Activated CD8-positive, alpha-beta memory T cell treated with anti-CD3 and anti-CD28 coated beads, Interleukin-2, amount 50 U/mL, for 4 hours (primary cell): ENCODE data around the gene TBC1D22A.

ENCODE experiments used
- DNase-seq: peaks from one replicate; pipeline ENCODE4 v3.0.0-alpha.2; 2020

The TBC1D22A gene

GRCh38 chr22:46964773-46965550 lies 202.5 kb downstream of the TBC1D22A start:
- DNase-seq = no peak

GRCh38 chr22:46965555-46966494 lies 203.4 kb downstream of the TBC1D22A start:
- DNase-seq = no peak

GRCh38 chr22:46966495-46966845 lies 204.0 kb downstream of the TBC1D22A start:
- no peak for DNase-seq

- DNase-seq = no peak
Observed at GRCh38 chr22:46966846-46967245, 204.4 kb downstream of the TBC1D22A start.

DNA sequence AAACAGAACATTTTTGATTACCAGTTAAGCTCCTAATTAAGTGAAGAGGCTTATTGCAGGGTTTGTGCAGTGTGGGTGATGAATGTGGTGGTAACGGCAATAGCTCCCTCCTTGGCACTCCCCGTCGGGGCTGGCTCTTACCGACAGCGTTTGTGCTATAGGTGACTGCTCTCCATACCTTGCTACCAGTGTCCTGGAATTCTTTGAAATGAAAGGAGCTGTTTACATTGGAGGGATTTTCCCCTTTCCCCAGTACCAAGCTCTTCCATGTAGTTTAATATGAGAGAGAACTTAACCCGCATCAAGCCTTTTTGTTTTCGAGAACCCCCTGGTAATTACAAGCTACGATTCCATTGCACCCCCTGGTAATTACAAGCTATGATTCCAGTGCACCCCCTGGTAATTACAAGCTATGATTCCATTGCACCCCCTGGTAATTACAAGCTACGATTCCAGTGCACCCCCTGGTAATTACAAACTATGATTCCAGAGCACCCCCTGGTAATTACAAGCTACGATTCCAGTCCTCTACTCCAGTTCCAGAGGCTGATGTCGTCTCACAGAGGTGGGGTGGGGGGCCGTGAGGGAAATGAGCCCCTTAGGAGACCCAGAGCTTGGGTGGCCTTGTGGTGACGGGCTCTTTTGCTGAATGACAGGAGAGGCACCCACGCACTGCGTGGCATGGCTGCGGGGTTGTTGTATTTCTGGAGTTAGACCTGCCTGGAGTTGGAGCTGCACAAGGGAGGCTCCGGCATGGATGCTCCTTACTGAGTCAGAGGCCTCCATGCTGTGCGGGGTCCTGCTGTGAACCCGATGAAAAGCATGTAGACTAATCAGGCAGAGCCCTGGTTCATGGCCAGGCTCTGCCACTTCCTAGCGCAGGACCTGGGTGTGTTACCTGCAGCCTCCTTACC lies 205.3 kb downstream of the TBC1D22A start:
- DNase-seq = no peak

DNA sequence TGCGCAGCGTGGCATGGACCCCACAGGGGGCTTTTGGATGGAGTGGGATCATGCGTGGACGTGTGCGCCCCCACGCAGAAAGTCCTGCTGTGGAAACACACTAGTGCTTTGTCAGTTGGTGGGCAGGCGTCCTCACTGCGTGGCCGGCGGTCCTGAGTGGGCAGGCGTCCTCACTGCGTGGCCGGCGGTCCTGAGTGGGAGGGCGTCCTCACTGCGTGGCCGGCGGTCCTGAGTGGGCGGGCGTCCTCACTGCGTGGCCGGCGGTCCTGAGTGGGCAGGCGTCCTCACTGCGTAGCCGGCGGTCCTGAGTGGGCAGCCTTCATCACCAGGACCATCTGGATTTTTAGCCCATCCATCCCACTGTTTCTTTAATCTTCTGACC lies 205.9 kb downstream of the TBC1D22A start:
- DNase-seq = no peak

DNA sequence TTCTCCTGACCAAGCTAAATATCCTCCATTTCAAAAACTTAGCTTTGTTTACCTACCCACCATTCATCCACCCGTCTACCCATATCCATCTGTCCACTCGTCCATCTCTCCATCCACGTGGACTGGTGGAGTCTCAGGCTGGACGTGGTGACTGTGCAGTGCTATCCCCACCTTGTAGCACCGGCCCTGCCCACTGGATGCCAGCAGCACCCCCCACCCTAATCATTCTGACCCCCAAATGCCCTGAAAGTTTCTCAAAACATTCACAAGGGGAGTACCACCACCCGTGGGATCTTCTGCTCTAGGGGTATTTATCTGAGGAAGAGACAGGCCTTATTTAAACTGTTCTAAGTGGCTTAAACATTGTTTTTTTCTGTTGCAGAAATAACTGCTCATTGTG lies 206.4 kb downstream of the TBC1D22A start:
- DNase-seq = no peak

DNA sequence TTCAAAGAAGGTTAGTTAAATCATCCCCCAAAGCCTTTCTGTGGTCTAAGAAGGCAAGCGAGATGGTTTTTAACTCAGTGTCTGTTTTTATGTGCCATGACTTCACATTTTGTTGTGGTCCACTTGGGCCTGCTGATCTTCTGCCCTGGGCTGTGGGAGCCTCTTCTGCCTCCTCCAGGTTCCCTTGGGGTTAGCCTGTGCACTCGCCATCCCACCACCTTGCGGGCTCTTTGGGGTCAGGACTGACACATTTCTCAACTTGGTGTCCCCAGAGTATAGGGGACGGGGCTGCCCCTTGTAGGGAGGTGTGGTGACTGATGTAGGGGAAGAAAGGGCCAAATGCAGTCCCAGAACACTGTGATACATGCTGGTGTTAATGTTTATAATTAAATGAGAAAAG lies 207.0 kb downstream of the TBC1D22A start:
- DNase-seq = no peak

GRCh38 chr22:46969961-46970360 lies 207.5 kb downstream of the TBC1D22A start:
- DNase-seq = no peak

- DNase-seq = no peak
Observed at GRCh38 chr22:46970411-46971098, 208.1 kb downstream of the TBC1D22A start.

- no peak for DNase-seq
Observed at GRCh38 chr22:46971099-46971763, 208.8 kb downstream of the TBC1D22A start.

- no peak for DNase-seq
Observed at GRCh38 chr22:46971764-46972125, 209.3 kb downstream of the TBC1D22A start.

GRCh38 chr22:46972256-46972655 lies 209.8 kb downstream of the TBC1D22A start:
- no peak for DNase-seq

GRCh38 chr22:46972901-46973831 lies 210.7 kb downstream of the TBC1D22A start:
- DNase-seq = no peak

GRCh38 chr22:46974077-46974476 lies 211.6 kb downstream of the TBC1D22A start:
- no peak for DNase-seq

DNA sequence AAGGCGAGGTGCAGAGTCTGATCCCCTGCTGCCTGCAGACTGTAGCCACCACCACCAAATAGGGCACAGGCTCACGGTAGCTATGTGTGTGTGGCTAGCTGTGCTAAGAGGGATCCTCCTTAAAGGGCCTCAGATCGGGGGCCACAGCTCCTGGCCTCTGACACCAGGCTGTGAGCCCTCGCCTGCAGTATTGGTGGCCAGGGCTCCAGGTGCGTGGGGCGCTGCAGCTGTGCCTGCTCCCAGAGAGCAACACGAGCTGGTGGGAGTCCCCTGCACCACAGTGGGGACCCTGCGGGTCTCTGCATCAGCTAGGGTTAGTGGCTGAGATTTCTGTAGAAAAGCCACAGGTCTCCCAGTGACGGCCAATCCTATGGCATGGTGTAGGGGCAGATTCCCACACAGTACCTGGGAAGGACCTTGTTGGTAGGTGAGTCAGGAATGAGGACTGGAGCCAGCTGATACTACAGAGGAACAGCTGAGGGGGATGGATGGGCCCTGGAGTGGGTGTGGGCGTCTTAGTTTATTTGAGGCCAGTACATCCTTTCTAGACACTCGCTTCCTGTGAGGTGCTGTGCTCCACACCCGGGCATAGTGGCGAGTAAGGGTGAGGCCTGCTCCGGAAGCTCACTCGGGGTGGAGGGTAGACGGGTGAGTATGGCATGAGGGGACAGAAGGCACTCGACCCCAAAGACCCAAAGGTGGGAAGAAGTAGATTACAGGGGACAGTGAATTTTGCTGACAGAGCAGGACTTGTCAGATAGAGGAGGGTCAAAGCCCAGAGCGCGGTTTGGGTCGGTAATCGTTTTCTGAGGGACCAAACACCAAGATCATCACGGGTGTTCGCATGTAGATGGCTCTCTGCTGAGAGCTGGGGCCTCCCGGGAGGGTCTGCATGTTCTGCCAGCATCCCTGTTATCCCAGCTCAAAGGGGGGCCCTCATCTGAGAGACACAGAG lies 212.5 kb downstream of the TBC1D22A start:
- DNase-seq = no peak

DNA sequence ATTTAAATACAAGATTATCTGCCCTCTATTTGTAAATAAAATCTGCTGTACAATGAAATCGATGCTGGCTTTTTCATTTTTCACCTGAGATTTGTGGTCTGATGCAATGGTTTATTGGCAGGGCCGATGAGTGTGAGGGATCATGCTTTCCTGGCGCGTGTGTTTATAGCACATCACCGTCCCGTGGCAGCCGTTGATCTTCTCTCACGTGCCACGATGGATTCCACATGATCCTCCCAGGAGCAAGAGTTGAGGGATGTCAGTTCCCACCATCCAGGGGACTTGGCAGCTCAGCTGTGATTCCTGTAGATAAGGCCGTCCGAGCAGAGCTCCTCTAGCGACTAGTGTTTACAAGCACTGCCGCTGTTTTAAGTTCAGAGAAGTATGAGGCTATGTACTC lies 213.7 kb downstream of the TBC1D22A start:
- no peak for DNase-seq

GRCh38 chr22:46976598-46976997 lies 214.1 kb downstream of the TBC1D22A start:
- no peak for DNase-seq

DNA sequence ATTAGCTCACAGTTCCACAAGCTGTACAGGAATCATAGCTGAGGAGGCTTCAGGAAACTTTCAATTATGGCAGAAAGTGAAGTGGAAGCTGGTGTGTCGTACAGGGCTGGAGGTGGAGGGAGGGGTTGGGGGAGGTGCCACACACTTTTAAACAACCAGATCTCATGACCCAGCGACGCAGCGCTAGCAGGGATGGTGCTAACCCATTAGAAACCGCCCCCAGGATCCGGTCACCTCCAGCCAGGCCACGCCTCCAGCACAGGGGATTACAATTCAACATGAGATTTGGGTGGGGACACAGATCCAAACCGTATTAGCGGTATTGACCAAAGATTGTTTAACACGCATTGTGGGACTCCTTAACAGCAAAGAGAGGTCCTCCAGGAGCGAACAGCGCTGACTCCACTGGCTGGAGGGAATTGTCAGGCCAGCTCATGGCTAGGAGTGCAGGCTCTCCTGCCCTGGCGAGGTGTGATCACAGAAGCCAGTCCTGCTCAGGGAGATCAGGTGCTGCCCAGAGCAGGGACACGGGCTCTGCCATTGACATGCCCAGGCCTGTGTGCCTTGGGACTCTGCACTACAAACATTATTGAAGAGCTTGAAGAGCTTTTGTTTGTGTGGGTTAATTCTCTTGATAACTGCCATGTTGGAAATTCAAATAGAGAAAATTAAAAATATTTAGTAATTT lies 215.3 kb downstream of the TBC1D22A start:
- no peak for DNase-seq
